MCF 10A (cell line): ENCODE measurements around the gene TRDMT1. TPM values are rescaled to one million over a fixed set of nuclear protein-coding genes. Genes with fewer than 3 reads are reported as not detected.

Experiments
- BruUV-seq: library from RNA; stranded (reverse); fragments of 400-500 nt; replicated peaks from 2 replicates; lab custom pipeline; 2021; lab: Mats Ljungman, UMichigan
- CTCF ChIA-PET: fragments of 300-600 bp; sonication (Branson Sonifier 250); formaldehyde crosslinking; extraction: SDS; loops from one replicate; lab custom pipeline; 2021; ENCODE audit warnings: antibody characterized with exemption, inconsistent platforms; lab: Yijun Ruan, JAX
- POLR2A ChIA-PET: fragments of 300-600, 350-650 bp; sonication (Branson Sonifier 250); formaldehyde crosslinking; extraction: SDS; loops from one replicate; lab custom pipeline; 2020; ENCODE audit warnings: antibody characterized with exemption, inconsistent platforms; lab: Yijun Ruan, JAX
- DNase-seq: peaks from one replicate; pipeline ENCODE4 v3.0.0-alpha.2; 2018; ENCODE audit not compliant: unreplicated experiment
- H3K27ac Mint-ChIP-seq: one replicate; pipeline ENCODE4 v1.8.0; 2022; ENCODE audit warnings: mild to moderate bottlenecking, low read depth, mixed read lengths; ENCODE audit not compliant: unreplicated experiment
- H3K27me3 Mint-ChIP-seq: one replicate; pipeline ENCODE4 v1.8.0; 2022; ENCODE audit warnings: mixed read lengths; ENCODE audit not compliant: insufficient read depth, unreplicated experiment
- H3K36me3 Mint-ChIP-seq: one replicate; pipeline ENCODE4 v1.8.0; 2022; ENCODE audit warnings: mild to moderate bottlenecking, moderate library complexity, mixed read lengths; ENCODE audit not compliant: insufficient read depth, unreplicated experiment
- H3K4me1 Mint-ChIP-seq: one replicate; pipeline ENCODE4 v1.8.0; 2022; ENCODE audit warnings: mixed read lengths; ENCODE audit not compliant: insufficient read depth, unreplicated experiment
- H3K4me3 Mint-ChIP-seq: one replicate; pipeline ENCODE4 v1.8.0; 2022; ENCODE audit warnings: mild to moderate bottlenecking, moderate library complexity, mixed read lengths; ENCODE audit not compliant: unreplicated experiment
- H3K9me3 Mint-ChIP-seq: one replicate; pipeline ENCODE4 v1.8.0; 2022; ENCODE audit warnings: mixed read lengths; ENCODE audit not compliant: unreplicated experiment
- CTCF ChIP-seq: fragments of 200-600 bp; IDR thresholded peaks from one replicate; pipeline ENCODE4 v1.8.0; 2022; ENCODE audit warnings: antibody characterized with exemption, mild to moderate bottlenecking; ENCODE audit not compliant: unreplicated experiment
- intact Hi-C: fragments of 100-400 bp; cut with micrococcal nuclease; formaldehyde crosslinking; loops from 2 replicates; pipeline ENCODE4 v1.14.1; 2022
- total RNA-seq: library from RNA; stranded (reverse); gene quantifications from 2 replicates; pipeline ENCODE4 v1.2.3, GENCODE V29; 2022

Gene TRDMT1
- total RNA-seq, 1 experiment from 2014 or later: 8.7 TPM

- POLR2A ChIA-PET: interaction anchor here (0.6 to 0.8 kb wide), 2 partner anchors 35 to 121 kb away, joined by 3 read pairs; no protein-coding TSS in a partner anchor
Measured at GRCh38 chr10:17144032-17144431, 57.4 kb downstream of the TRDMT1 start.

GRCh38 chr10:17143055-17143690 is 58.3 kb downstream of the TRDMT1 start:
- no peak overlapping the region for H3K27ac Mint-ChIP-seq

More at GRCh38 chr10:17144032-17144431, 57.4 kb downstream of the TRDMT1 start:
- no peak for DNase-seq
- CTCF ChIA-PET: interaction anchor here (0.7 to 0.9 kb wide), 3 partner anchors 36 to 252 kb away, joined by 3 to 6 read pairs (median 3); no protein-coding TSS in a partner anchor
- Mint-ChIP-seq H3K27ac (no peak overlapping the region), H3K4me3 (no peak overlapping the region), H3K27me3 (no peaks in the 10 kb centered on the region), H3K4me1 (no peaks in the 10 kb centered on the region), H3K36me3 (no peaks in the 10 kb centered on the region), H3K9me3 (no peaks in the 10 kb centered on the region)
- intact Hi-C loops: no loop called here
- TF ChIP-seq CTCF: no peak
- BruUV-seq: no TSS peak

GRCh38 chr10:17141504-17142229 is 59.8 kb downstream of the TRDMT1 start:
- Mint-ChIP-seq H3K27ac (no peak overlapping the region), H3K36me3 (no peaks in the 10 kb centered on the region), H3K4me3 (no peak overlapping the region), H3K4me1 (no peaks in the 10 kb centered on the region), H3K27me3 (no peaks in the 10 kb centered on the region), H3K9me3 (no peaks in the 10 kb centered on the region)
- CTCF ChIA-PET: interaction anchor here (0.7 kb wide), 1 partner anchor 551 kb away, joined by 3 read pairs; no protein-coding TSS in a partner anchor
- no peak for DNase-seq
- POLR2A ChIA-PET: no interaction called here
- no peak for TF ChIP-seq CTCF
- intact Hi-C loops: no loop called here
- no TSS peak for BruUV-seq

More at GRCh38 chr10:17143055-17143690, 58.3 kb downstream of the TRDMT1 start:
- BruUV-seq: no TSS peak
- no peak for DNase-seq
- POLR2A ChIA-PET: interaction anchor here (0.6 kb wide), 1 partner anchor 34 kb away, joined by 3 read pairs; no protein-coding TSS in a partner anchor
- Mint-ChIP-seq H3K4me3 (no peak overlapping the region), H3K4me1 (no peaks in the 10 kb centered on the region), H3K36me3 (no peaks in the 10 kb centered on the region), H3K27me3 (no peaks in the 10 kb centered on the region), H3K9me3 (no peaks in the 10 kb centered on the region)
- TF ChIP-seq CTCF: no peak
- CTCF ChIA-PET: no interaction called here
- intact Hi-C loops: no loop called here

GRCh38 chr10:17140386-17140761 is 61.1 kb downstream of the TRDMT1 start:
- BruUV-seq: no TSS peak
- no peaks in the 10 kb centered on the region for H3K9me3 Mint-ChIP-seq
- H3K27me3 Mint-ChIP-seq: no peaks in the 10 kb centered on the region
- ChIA-PET CTCF (interaction anchor here (0.7 kb wide), 1 partner anchor 23 kb away, joined by 3 read pairs; no protein-coding TSS in a partner anchor), POLR2A (interaction anchor here (0.8 kb wide), 1 partner anchor 90 kb away, joined by 3 read pairs; no protein-coding TSS in a partner anchor)
- TF ChIP-seq CTCF: no peak
- DNase-seq: no peak
- no peak overlapping the region for H3K27ac Mint-ChIP-seq
- no peaks in the 10 kb centered on the region for H3K36me3 Mint-ChIP-seq
- H3K4me3 Mint-ChIP-seq: no peak overlapping the region
- H3K4me1 Mint-ChIP-seq: no peaks in the 10 kb centered on the region
- intact Hi-C loops: no loop called here
